Lung (tissue), 12 donors: ENCODE data around the gene MAP3K20. TPM values are rescaled to one million over a fixed set of nuclear protein-coding genes. Genes with fewer than 3 reads are reported as not detected.

ENCODE experiments used
- ATAC-seq: fragments of 200-7000 bp; cut with Tn5 transposase; one replicate; pipeline ENCODE4 v1.9.1; 2020; ENCODE audit warnings: moderate number of reproducible peaks; ENCODE audit not compliant: insufficient read depth, low FRiP score
- DNase-seq, 3 donors: peaks; one replicate each; pipeline ENCODE4 v3.0.0-alpha.2; 2013 to 2017
- H3K27ac ChIP-seq, 2 donors: one replicate each; pipeline ENCODE4 v1.5.1; 2013; ENCODE audit warnings: mild to moderate bottlenecking in 2 of 2, moderate library complexity in 2 of 2, control low read depth in 1 of 2, inconsistent platforms in 1 of 2, low read depth in 1 of 2, low read length in 1 of 2
- H3K27me3 ChIP-seq, 3 donors: one replicate each; pipeline ENCODE4 v1.5.1; 2013; ENCODE audit warnings: low read length in 2 of 3; ENCODE audit not compliant: control insufficient read depth in 3 of 3, insufficient read depth in 3 of 3
- H3K36me3 ChIP-seq, 4 donors: one replicate each; pipeline ENCODE4 v1.5.1; 2013; ENCODE audit warnings: low read length in 4 of 4, mild to moderate bottlenecking in 1 of 4, moderate library complexity in 1 of 4; ENCODE audit not compliant: control insufficient read depth in 4 of 4, insufficient read depth in 4 of 4
- H3K4me1 ChIP-seq, 5 donors: one replicate each; pipeline ENCODE4 v1.5.1; 2013; ENCODE audit warnings: low read length in 5 of 5, mild to moderate bottlenecking in 2 of 5, moderate library complexity in 1 of 5; ENCODE audit not compliant: control insufficient read depth in 5 of 5, insufficient read depth in 5 of 5
- H3K4me3 ChIP-seq: one replicate; pipeline ENCODE4 v1.5.1; 2013; ENCODE audit warnings: mild to moderate bottlenecking, control low read depth, moderate library complexity
- H3K9ac ChIP-seq, 2 donors: one replicate each; pipeline ENCODE4 v1.5.1; 2013; ENCODE audit warnings: low read length in 2 of 2, control low read depth in 1 of 2; ENCODE audit not compliant: insufficient read depth in 1 of 2
- H3K9me3 ChIP-seq, 4 donors: one replicate each; pipeline ENCODE4 v1.5.1; 2013; ENCODE audit warnings: low read length in 3 of 4, mild to moderate bottlenecking in 1 of 4, moderate library complexity in 1 of 4; ENCODE audit not compliant: control insufficient read depth in 4 of 4, insufficient read depth in 3 of 4
- CTCF ChIP-seq: IDR thresholded peaks from 2 replicates; pipeline ENCODE4 v1.5.1; 2012; ENCODE audit warnings: mild to moderate bottlenecking; ENCODE audit errors: control extremely low read depth, extremely low read depth
- whole genome bisulfite sequencing, 2 donors: extraction: QIAGEN DNeasy Blood & Tissue Kit; methylation state at CpG; one replicate each; pipeline ENCODE4 v1.1.7; 2013; 5-methylcytosine and 5-hydroxymethylcytosine counted together
- polyA plus RNA-seq, 2 donors: library from polyadenylated mRNA; stranded (reverse); fragments of 200-250 nt; gene quantifications; one replicate each; pipeline ENCODE4 v1.2.1, GENCODE V29; 2013
- total RNA-seq, 2 donors: library from RNA; depleted of rRNA in 1 of 2; stranded (reverse); fragments of >200 nt in 1 of 2; gene quantifications; one replicate each; pipeline ENCODE4 v1.2.1, GENCODE V29; 2014 to 2021
- donor health status: control.
- donor health status: control.
- donor health status: Bipolar disorder and iron deficiency.
- donor health status: healthy.
- donor health status: DM: yes; HTN: yes; CAD: no.

MAP3K20 gene
- total and polyA plus RNA-seq, 4 donors: 13.4 to 71.6 (median 31.6) TPM

DNA sequence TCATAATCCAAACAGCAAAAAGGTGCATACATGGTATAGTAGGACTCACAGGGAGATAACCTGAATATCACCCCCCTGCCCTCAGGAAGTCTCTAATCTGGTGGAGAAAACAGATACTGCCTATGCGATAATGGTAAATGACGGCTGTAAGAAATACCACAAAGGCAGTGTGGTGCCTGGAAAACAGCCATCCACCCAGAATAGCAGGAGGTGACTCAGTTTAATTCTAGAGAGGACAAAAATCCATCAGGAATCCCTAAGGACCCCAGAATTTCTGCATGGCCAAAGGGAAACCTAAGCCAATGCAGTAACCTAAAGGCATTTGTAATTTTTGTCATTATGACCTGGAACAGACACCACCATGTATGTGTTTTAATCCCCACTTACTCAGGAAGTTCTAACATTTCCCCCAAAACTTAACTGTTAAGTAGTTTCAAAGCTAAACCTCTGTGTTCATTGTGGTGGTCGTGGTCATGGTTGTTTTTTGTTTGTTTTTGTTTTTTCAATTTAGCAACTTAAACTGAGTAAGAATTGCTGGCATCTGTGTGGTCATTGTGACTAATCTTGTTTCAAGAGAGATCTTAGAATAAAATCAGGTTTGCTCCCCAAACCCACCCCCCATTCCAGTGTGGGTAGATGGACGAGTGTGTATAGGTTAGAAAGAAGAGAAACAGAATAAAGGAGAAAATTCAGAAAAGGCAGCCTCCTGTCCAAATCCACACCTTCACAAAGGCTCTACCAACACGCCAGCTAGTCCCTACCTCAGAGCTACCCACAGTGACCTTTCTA is 157.5 kb downstream of the MAP3K20 start:
- Histone ChIP-seq H3K27ac (no peak overlapping the region), H3K4me1 (peaks cover 0 to 15% (median 0%) of the 10 kb centered on the region in 5 donors), H3K36me3 (peaks cover 0 to 11% (median 7%) of the 10 kb centered on the region in 4 donors), H3K9ac (no peak overlapping the region), H3K27me3 (no peaks in the 10 kb centered on the region), H3K4me3 (no peak overlapping the region), H3K9me3 (no peaks in the 10 kb centered on the region)
- TF ChIP-seq CTCF: no peak
- DNase-seq (no peak), ATAC-seq (no peak)
- 93% methylated on average over 5 of the region's 5 CpGs for WGBS, 2 donors

- H3K27ac ChIP-seq: no peak overlapping the region
- no peak for ATAC-seq
- no peaks in the 10 kb centered on the region for H3K9me3 ChIP-seq
- peaks cover 0 to 17% (median 13%) of the 10 kb centered on the region in 4 donors for H3K36me3 ChIP-seq
- no peak overlapping the region for H3K4me3 ChIP-seq
- no peaks in the 10 kb centered on the region for H3K27me3 ChIP-seq
- H3K4me1 ChIP-seq: peaks cover 0 to 7% (median 0%) of the 10 kb centered on the region in 5 donors
- DNase-seq: no peak
- TF ChIP-seq CTCF: no peak
- WGBS, 2 donors: 97 to 98% methylated on average over 5 of the region's 5 CpGs
- no peak overlapping the region for H3K9ac ChIP-seq
These were observed 160.5 kb downstream of the MAP3K20 start for GRCh38 chr2:173235947-173236803.

- ATAC-seq (no peak), DNase-seq (no peak)
- H3K9ac ChIP-seq: no peak overlapping the region
- no peaks in the 10 kb centered on the region for H3K27me3 ChIP-seq
- no peak overlapping the region for H3K4me3 ChIP-seq
- H3K9me3 ChIP-seq: no peaks in the 10 kb centered on the region
- no peak for TF ChIP-seq CTCF
- 72 to 85% methylated on average over 4 of the region's 4 CpGs for WGBS, 2 donors
- H3K4me1 ChIP-seq: peaks cover 0 to 1% (median 0%) of the 10 kb centered on the region in 5 donors
- peaks cover 3 to 11% (median 10%) of the 10 kb centered on the region in 4 donors for H3K36me3 ChIP-seq
- no peak overlapping the region for H3K27ac ChIP-seq
These were observed 162.7 kb downstream of the MAP3K20 start for GRCh38 chr2:173238385-173238784.
